ENCODE results near the gene BCL2. TPM values are rescaled to one million over a fixed set of nuclear protein-coding genes. Genes with fewer than 3 reads are reported as not detected.

Gene BCL2
- total RNA-seq, 1 donor: 4.2 TPM

GRCh38 chr18:63292831-63293683 is 26.5 kb downstream of the BCL2 start:
- H3K4me3 ChIP-seq (ENCODE audit: low read depth, low read length): no peak overlapping the region
- DNase-seq (ENCODE audit: low read depth): no peak
- no peak for TF ChIP-seq CTCF (IDR thresholded peaks at IDR 0.05; ENCODE audit: insufficient read depth, low read length)

- no peak for DNase-seq (ENCODE audit: low read depth)
- no peak overlapping the region for H3K4me3 ChIP-seq (ENCODE audit: low read depth, low read length)
- TF ChIP-seq CTCF (IDR thresholded peaks at IDR 0.05; ENCODE audit: insufficient read depth, low read length): no peak
These were observed 28.3 kb downstream of the BCL2 start for GRCh38 chr18:63291278-63291677.

- no peak overlapping the region for H3K4me3 ChIP-seq (ENCODE audit: low read depth, low read length)
- TF ChIP-seq CTCF (IDR thresholded peaks at IDR 0.05; ENCODE audit: insufficient read depth, low read length): no peak
- DNase-seq (ENCODE audit: low read depth): no peak
These were observed 28.8 kb downstream of the BCL2 start for GRCh38 chr18:63290821-63291200.

- TF ChIP-seq CTCF (IDR thresholded peaks at IDR 0.05; ENCODE audit: insufficient read depth, low read length): no peak
- no peak for DNase-seq (ENCODE audit: low read depth)
- no peak overlapping the region for H3K4me3 ChIP-seq (ENCODE audit: low read depth, low read length)
These were observed 29.3 kb downstream of the BCL2 start for GRCh38 chr18:63290166-63290820.

- no peak overlapping the region for H3K4me3 ChIP-seq (ENCODE audit: low read depth, low read length)
- no peak for DNase-seq (ENCODE audit: low read depth)
- no peak for TF ChIP-seq CTCF (IDR thresholded peaks at IDR 0.05; ENCODE audit: insufficient read depth, low read length)
These were observed 31.3 kb downstream of the BCL2 start for GRCh38 chr18:63288311-63288710.

- no peak for DNase-seq (ENCODE audit: low read depth)
- no peak overlapping the region for H3K4me3 ChIP-seq (ENCODE audit: low read depth, low read length)
- no peak for TF ChIP-seq CTCF (IDR thresholded peaks at IDR 0.05; ENCODE audit: insufficient read depth, low read length)
These were observed 31.8 kb downstream of the BCL2 start for GRCh38 chr18:63287691-63288220.
